Endodermal cell (in vitro differentiated cells): ENCODE data around the gene LRBA. TPM values are rescaled to one million over a fixed set of nuclear protein-coding genes. Genes with fewer than 3 reads are reported as not detected.

Experiments
- DNase-seq: peaks from one replicate; pipeline ENCODE4 v3.0.0-alpha.2; 2017
- H3K27ac ChIP-seq: 2 replicates; pipeline ENCODE4 v1.5.1; 2013; ENCODE audit warnings: mild to moderate bottlenecking, low read depth, low read length, moderate library complexity
- H3K27me3 ChIP-seq: 2 replicates; pipeline ENCODE4 v1.6.1; 2013; ENCODE audit warnings: mild to moderate bottlenecking, low read length, moderate library complexity; ENCODE audit not compliant: insufficient read depth, control insufficient read depth, poor library complexity, severe bottlenecking
- H3K36me3 ChIP-seq: 2 replicates; pipeline ENCODE4 v1.7.0; 2013; ENCODE audit warnings: mild to moderate bottlenecking, low read length, moderate library complexity; ENCODE audit not compliant: control insufficient read depth, insufficient read depth
- H3K4me1 ChIP-seq: one replicate; pipeline ENCODE4 v1.7.0; 2013; ENCODE audit warnings: low read length; ENCODE audit not compliant: control insufficient read depth, insufficient read depth
- H3K4me3 ChIP-seq: 2 replicates; pipeline ENCODE4 v1.5.1; 2013; ENCODE audit warnings: mild to moderate bottlenecking, low read length, moderate library complexity
- H3K9ac ChIP-seq: 2 replicates; pipeline ENCODE4 v1.6.1; 2013; ENCODE audit warnings: mild to moderate bottlenecking, low read length, moderate library complexity; ENCODE audit not compliant: poor library complexity, severe bottlenecking; ENCODE audit errors: extremely low read depth
- H3K9me3 ChIP-seq: 2 replicates; pipeline ENCODE4 v1.6.1; 2013; ENCODE audit warnings: mild to moderate bottlenecking, low read length, moderate library complexity; ENCODE audit not compliant: control insufficient read depth
- H3K27ac Mint-ChIP-seq: 2 replicates; pipeline ENCODE4 v1.8.0; 2020; ENCODE audit warnings: mixed read lengths
- H3K27me3 Mint-ChIP-seq: 2 replicates; pipeline ENCODE4 v1.8.0; 2021; ENCODE audit warnings: mild to moderate bottlenecking, mixed read lengths; ENCODE audit not compliant: insufficient read depth
- H3K36me3 Mint-ChIP-seq: 2 replicates; pipeline ENCODE4 v1.8.0; 2020; ENCODE audit warnings: low read depth, mixed read lengths
- H3K4me1 Mint-ChIP-seq: 2 replicates; pipeline ENCODE4 v1.8.0; 2020; ENCODE audit warnings: mixed read lengths
- H3K4me3 Mint-ChIP-seq: 2 replicates; pipeline ENCODE4 v1.8.0; 2020; ENCODE audit warnings: mild to moderate bottlenecking, moderate library complexity, mixed read lengths
- H3K9me3 Mint-ChIP-seq: 2 replicates; pipeline ENCODE4 v1.8.0; 2020; ENCODE audit warnings: mild to moderate bottlenecking, mixed read lengths
- CTCF ChIP-seq: fragments of 200-600 bp; sonication (generic); conservative IDR thresholded peaks from 2 replicates; pipeline ENCODE4 v1.5.0; 2021; ENCODE audit warnings: antibody characterized with exemption, mild to moderate bottlenecking
- WGBS, 2 experiments: methylation state at CpG; one replicate each; pipeline versions ENCODE4 v1.1.5 to v1.1.7; 2013; ENCODE audit warnings: missing lambda C conversion rate in 2 of 2, mixed read lengths in 1 of 2; ENCODE audit not compliant: insufficient coverage in 1 of 2, insufficient read length in 1 of 2; 5-methylcytosine and 5-hydroxymethylcytosine counted together
- total RNA-seq, 2 donors: library from RNA; stranded (reverse); fragmentation: NEBNext Ultra II Directional in 1 of 2; extraction: Animal tissue kit (Norgen Biotek cat#: 25700) in 1 of 2; gene quantifications; 2 replicates in 1 of 2; 3 replicates in 1 of 2; pipeline ENCODE4 v1.2.1, GENCODE V29; 2021

The LRBA gene
- total RNA-seq, 2 donors from 2014 or later: 77.3 to 95.9 TPM

GRCh38 chr4:150855981-150856510 is 159.0 kb downstream of the LRBA start:
- Histone ChIP-seq H3K27ac (no peak overlapping the region), H3K27me3 (no peaks in the 10 kb centered on the region), H3K9me3 (no peaks in the 10 kb centered on the region), H3K4me3 (no peak overlapping the region), H3K9ac (no peak overlapping the region), H3K4me1 (no peaks in the 10 kb centered on the region), H3K36me3 (peaks cover 21% of the 10 kb centered on the region)
- H3K4me1 Mint-ChIP-seq: no peaks in the 10 kb centered on the region
- H3K9me3 Mint-ChIP-seq: no peaks in the 10 kb centered on the region
- 93 to 100% methylated on average over 1 of the region's 1 CpG for WGBS, 2 experiments
- no peak overlapping the region for H3K4me3 Mint-ChIP-seq
- peak overlapping the region; percentile 13 for H3K27ac Mint-ChIP-seq
- TF ChIP-seq CTCF: no peak
- H3K27me3 Mint-ChIP-seq: no peaks in the 10 kb centered on the region
- H3K36me3 Mint-ChIP-seq: peaks cover 7% of the 10 kb centered on the region
- DNase-seq: no peak

- Mint-ChIP-seq H3K4me3 (no peak overlapping the region), H3K36me3 (peaks cover 15% of the 10 kb centered on the region), H3K27ac (no peak overlapping the region), H3K4me1 (no peaks in the 10 kb centered on the region), H3K9me3 (no peaks in the 10 kb centered on the region), H3K27me3 (no peaks in the 10 kb centered on the region)
- no peak for TF ChIP-seq CTCF
- WGBS, 2 experiments: 89 to 91% methylated on average over 4 of the region's 4 CpGs
- Histone ChIP-seq H3K4me3 (no peak overlapping the region), H3K9ac (no peak overlapping the region), H3K27me3 (no peaks in the 10 kb centered on the region), H3K9me3 (no peaks in the 10 kb centered on the region), H3K36me3 (peaks cover 31% of the 10 kb centered on the region), H3K27ac (no peak overlapping the region), H3K4me1 (no peaks in the 10 kb centered on the region)
- DNase-seq: no peak
Measured at GRCh38 chr4:150854600-150854999, 160.5 kb downstream of the LRBA start.

- Histone ChIP-seq H3K4me1 (no peaks in the 10 kb centered on the region), H3K27ac (no peak overlapping the region), H3K9me3 (no peaks in the 10 kb centered on the region), H3K27me3 (no peaks in the 10 kb centered on the region), H3K4me3 (no peak overlapping the region), H3K36me3 (peaks cover 37% of the 10 kb centered on the region), H3K9ac (no peak overlapping the region)
- TF ChIP-seq CTCF: no peak
- H3K27me3 Mint-ChIP-seq: no peaks in the 10 kb centered on the region
- H3K4me1 Mint-ChIP-seq: peaks cover 3% of the 10 kb centered on the region
- no peak for DNase-seq
- H3K36me3 Mint-ChIP-seq: peaks cover 22% of the 10 kb centered on the region
- WGBS, 2 experiments: 100% methylated on average over 1 of the region's 2 CpGs; no CpG with 5 or more reads in 1 of the 2 experiments
- no peak overlapping the region for H3K27ac Mint-ChIP-seq
- H3K9me3 Mint-ChIP-seq: no peaks in the 10 kb centered on the region
- no peak overlapping the region for H3K4me3 Mint-ChIP-seq
Measured at GRCh38 chr4:150853882-150854281, 161.2 kb downstream of the LRBA start.
